ENCODE results near the gene PRKN.
A peak's percentile ranks its signal among the peaks of the same experiment; 100 is the strongest.

The PRKN gene

DNA sequence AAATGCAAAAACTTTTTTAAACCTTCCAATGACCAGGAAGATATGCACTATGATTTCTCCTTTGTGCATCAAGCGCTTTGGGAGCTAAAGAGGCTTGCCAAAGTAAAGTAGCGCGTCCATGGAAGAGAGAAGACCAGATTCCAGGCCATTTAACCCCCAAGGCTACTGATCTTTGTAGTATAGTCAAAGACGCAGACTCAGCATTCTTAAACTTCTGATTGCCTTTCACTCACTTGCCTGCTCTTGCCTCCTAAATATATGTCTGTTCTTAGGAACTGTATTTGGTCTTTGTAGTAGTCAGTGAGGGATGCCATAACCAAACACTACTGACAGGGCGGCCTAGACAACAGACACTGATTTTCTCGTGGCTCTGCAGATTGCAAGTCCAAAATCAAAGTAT is 426.4 kb downstream of the PRKN start:
- Histone ChIP-seq H3K4ac (ENCODE audit: low read depth in 1 of 2, low read length in 2 of 2) (no peak overlapping the region), H3K4me3 (ENCODE audit: insufficient read depth in 1 of 2, low read depth in 1 of 2, low read length in 2 of 2) (no peak overlapping the region), H4K8ac (ENCODE audit: low read length) (no peak overlapping the region), H2AFZ (ENCODE audit: low read depth, low read length) (no peak overlapping the region), H3K4me2 (ENCODE audit: low read length, poor library complexity, severe bottlenecking) (no peak overlapping the region), H3K18ac (ENCODE audit: low read depth in 1 of 2, low read length in 2 of 2) (no peak overlapping the region), H2BK15ac (ENCODE audit: low read depth, poor library complexity, severe bottlenecking) (no peak overlapping the region), H3K27ac (ENCODE audit: low read length, poor library complexity, severe bottlenecking) (no peak overlapping the region), H3K9ac (ENCODE audit: low read length) (no peak overlapping the region), H3K27me3 (ENCODE audit: control insufficient read depth in 1 of 2, insufficient read depth in 1 of 2, low read length in 2 of 2) (no peaks in the 10 kb centered on the region), H3K36me3 (ENCODE audit: control insufficient read depth in 1 of 2, insufficient read depth in 2 of 2, low read depth in 1 of 2, low read length in 2 of 2) (no peaks in the 10 kb centered on the region), H3K14ac (ENCODE audit: low read length in 2 of 2) (no peak overlapping the region), H2BK120ac (ENCODE audit: low read depth, low read length) (no peak overlapping the region), H2BK12ac (ENCODE audit: low read length in 2 of 2) (no peak overlapping the region), H3K79me1 (replicated peaks; ENCODE audit: low read length, poor library complexity, severe bottlenecking) (no peaks in the 10 kb centered on the region), H3K4me1 (ENCODE audit: control insufficient read depth, insufficient read depth, low read depth, low read length) (no peaks in the 10 kb centered on the region), H4K91ac (ENCODE audit: low read length) (no peak overlapping the region), H3K9me3 (ENCODE audit: control insufficient read depth, low read length) (no peaks in the 10 kb centered on the region), H3K23ac (ENCODE audit: low read length in 2 of 2) (no peak overlapping the region), H2AK5ac (ENCODE audit: low read length, severe bottlenecking) (no peak overlapping the region), H2BK5ac (ENCODE audit: low read depth, low read length, poor library complexity, severe bottlenecking) (no peak overlapping the region)
- 80% methylated on average over 5 of the region's 6 CpGs for WGBS
- DNase-seq, result no peak

GRCh38 chr6:162294029-162294428 is 433.5 kb downstream of the PRKN start:
- no peak overlapping the region for H3K18ac ChIP-seq (ENCODE audit: low read depth in 1 of 2, low read length in 2 of 2)
- H3K27me3 ChIP-seq (ENCODE audit: control insufficient read depth in 1 of 2, insufficient read depth in 1 of 2, low read length in 2 of 2), result no peaks in the 10 kb centered on the region
- no peaks in the 10 kb centered on the region for H3K9me3 ChIP-seq (ENCODE audit: control insufficient read depth, low read length)
- no peak overlapping the region for H3K23ac ChIP-seq (ENCODE audit: low read length in 2 of 2)
- no peak overlapping the region for H3K4me3 ChIP-seq (ENCODE audit: insufficient read depth in 1 of 2, low read depth in 1 of 2, low read length in 2 of 2)
- H2BK15ac ChIP-seq (ENCODE audit: low read depth, poor library complexity, severe bottlenecking), result no peak overlapping the region
- no peaks in the 10 kb centered on the region for H3K4me1 ChIP-seq (ENCODE audit: control insufficient read depth, insufficient read depth, low read depth, low read length)
- no peaks in the 10 kb centered on the region for H3K36me3 ChIP-seq (ENCODE audit: control insufficient read depth in 1 of 2, insufficient read depth in 2 of 2, low read depth in 1 of 2, low read length in 2 of 2)
- 57% methylated on average over 1 of the region's 4 CpGs for WGBS
- no peak overlapping the region for H2BK120ac ChIP-seq (ENCODE audit: low read depth, low read length)
- no peak overlapping the region for H2BK12ac ChIP-seq (ENCODE audit: low read length in 2 of 2)
- DNase-seq, result no peak
- no peak overlapping the region for H4K91ac ChIP-seq (ENCODE audit: low read length)
- H3K27ac ChIP-seq (ENCODE audit: low read length, poor library complexity, severe bottlenecking), result no peak overlapping the region
- H2BK5ac ChIP-seq (ENCODE audit: low read depth, low read length, poor library complexity, severe bottlenecking), result no peak overlapping the region
- H3K79me1 ChIP-seq (replicated peaks; ENCODE audit: low read length, poor library complexity, severe bottlenecking), result no peaks in the 10 kb centered on the region
- no peak overlapping the region for H3K14ac ChIP-seq (ENCODE audit: low read length in 2 of 2)
- no peak overlapping the region for H2AK5ac ChIP-seq (ENCODE audit: low read length, severe bottlenecking)
- H4K8ac ChIP-seq (ENCODE audit: low read length), result no peak overlapping the region
- H3K4me2 ChIP-seq (ENCODE audit: low read length, poor library complexity, severe bottlenecking), result no peak overlapping the region
- no peak overlapping the region for H3K4ac ChIP-seq (ENCODE audit: low read depth in 1 of 2, low read length in 2 of 2)
- H3K9ac ChIP-seq (ENCODE audit: low read length), result no peak overlapping the region
- no peak overlapping the region for H2AFZ ChIP-seq (ENCODE audit: low read depth, low read length)

DNA sequence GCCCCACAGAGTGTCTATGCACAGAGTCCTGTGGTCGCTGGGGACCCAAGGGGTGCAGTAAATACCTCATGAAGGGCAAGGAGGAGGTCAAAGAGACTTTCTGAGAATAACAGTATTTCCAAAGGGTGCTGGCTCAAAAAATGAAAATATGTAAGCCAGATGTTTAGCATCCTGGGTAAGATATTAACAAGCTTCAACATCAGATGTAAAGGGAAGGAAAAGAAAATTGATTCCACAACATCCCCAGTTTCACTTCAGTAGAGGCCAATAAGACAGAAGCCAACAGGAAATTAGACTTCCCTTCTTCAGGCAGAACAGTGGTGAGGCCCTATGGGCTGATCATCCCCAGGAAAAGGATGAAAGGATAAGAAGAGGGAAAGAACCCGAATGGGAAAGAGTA is 434.7 kb downstream of the PRKN start:
- H3K9ac ChIP-seq (ENCODE audit: low read length), result no peak overlapping the region
- DNase-seq, result no peak
- no peak overlapping the region for H3K27ac ChIP-seq (ENCODE audit: low read length, poor library complexity, severe bottlenecking)
- no peaks in the 10 kb centered on the region for H3K9me3 ChIP-seq (ENCODE audit: control insufficient read depth, low read length)
- H4K91ac ChIP-seq (ENCODE audit: low read length), result no peak overlapping the region
- no peak overlapping the region for H4K8ac ChIP-seq (ENCODE audit: low read length)
- H2BK5ac ChIP-seq (ENCODE audit: low read depth, low read length, poor library complexity, severe bottlenecking), result no peak overlapping the region
- H3K18ac ChIP-seq (ENCODE audit: low read depth in 1 of 2, low read length in 2 of 2), result no peak overlapping the region
- H3K23ac ChIP-seq (ENCODE audit: low read length in 2 of 2), result no peak overlapping the region
- no peak overlapping the region for H3K14ac ChIP-seq (ENCODE audit: low read length in 2 of 2)
- no peak overlapping the region for H2BK15ac ChIP-seq (ENCODE audit: low read depth, poor library complexity, severe bottlenecking)
- no peak overlapping the region for H2BK120ac ChIP-seq (ENCODE audit: low read depth, low read length)
- H3K4ac ChIP-seq (ENCODE audit: low read depth in 1 of 2, low read length in 2 of 2), result no peak overlapping the region
- H3K4me2 ChIP-seq (ENCODE audit: low read length, poor library complexity, severe bottlenecking), result no peak overlapping the region
- no peak overlapping the region for H3K4me3 ChIP-seq (ENCODE audit: insufficient read depth in 1 of 2, low read depth in 1 of 2, low read length in 2 of 2)
- no peaks in the 10 kb centered on the region for H3K79me1 ChIP-seq (replicated peaks; ENCODE audit: low read length, poor library complexity, severe bottlenecking)
- H3K27me3 ChIP-seq (ENCODE audit: control insufficient read depth in 1 of 2, insufficient read depth in 1 of 2, low read length in 2 of 2), result no peaks in the 10 kb centered on the region
- H3K4me1 ChIP-seq (ENCODE audit: control insufficient read depth, insufficient read depth, low read depth, low read length), result no peaks in the 10 kb centered on the region
- 67% methylated on average over 1 of the region's 2 CpGs for WGBS
- H2AK5ac ChIP-seq (ENCODE audit: low read length, severe bottlenecking), result no peak overlapping the region
- H2BK12ac ChIP-seq (ENCODE audit: low read length in 2 of 2), result no peak overlapping the region
- no peak overlapping the region for H2AFZ ChIP-seq (ENCODE audit: low read depth, low read length)
- no peaks in the 10 kb centered on the region for H3K36me3 ChIP-seq (ENCODE audit: control insufficient read depth in 1 of 2, insufficient read depth in 2 of 2, low read depth in 1 of 2, low read length in 2 of 2)

- Histone ChIP-seq H3K4ac (ENCODE audit: low read depth in 1 of 2, low read length in 2 of 2) (no peak overlapping the region), H3K14ac (ENCODE audit: low read length in 2 of 2) (no peak overlapping the region), H2BK12ac (ENCODE audit: low read length in 2 of 2) (no peak overlapping the region), H2BK5ac (ENCODE audit: low read depth, low read length, poor library complexity, severe bottlenecking) (no peak overlapping the region), H4K91ac (ENCODE audit: low read length) (no peak overlapping the region), H4K8ac (ENCODE audit: low read length) (no peak overlapping the region), H2AFZ (ENCODE audit: low read depth, low read length) (no peak overlapping the region), H2BK120ac (ENCODE audit: low read depth, low read length) (no peak overlapping the region), H3K4me2 (ENCODE audit: low read length, poor library complexity, severe bottlenecking) (no peak overlapping the region), H3K4me3 (ENCODE audit: insufficient read depth in 1 of 2, low read depth in 1 of 2, low read length in 2 of 2) (peak overlapping the region in 1 of 2 experiments; percentile 19), H3K9ac (ENCODE audit: low read length) (peak overlapping the region; percentile 4), H3K23ac (ENCODE audit: low read length in 2 of 2) (no peak overlapping the region), H3K9me3 (ENCODE audit: control insufficient read depth, low read length) (no peaks in the 10 kb centered on the region), H2BK15ac (ENCODE audit: low read depth, poor library complexity, severe bottlenecking) (no peak overlapping the region), H3K27ac (ENCODE audit: low read length, poor library complexity, severe bottlenecking) (no peak overlapping the region), H3K36me3 (ENCODE audit: control insufficient read depth in 1 of 2, insufficient read depth in 2 of 2, low read depth in 1 of 2, low read length in 2 of 2) (no peaks in the 10 kb centered on the region), H3K18ac (ENCODE audit: low read depth in 1 of 2, low read length in 2 of 2) (no peak overlapping the region), H3K79me1 (replicated peaks; ENCODE audit: low read length, poor library complexity, severe bottlenecking) (no peaks in the 10 kb centered on the region), H2AK5ac (ENCODE audit: low read length, severe bottlenecking) (no peak overlapping the region), H3K4me1 (ENCODE audit: control insufficient read depth, insufficient read depth, low read depth, low read length) (no peaks in the 10 kb centered on the region), H3K27me3 (ENCODE audit: control insufficient read depth in 1 of 2, insufficient read depth in 1 of 2, low read length in 2 of 2) (no peaks in the 10 kb centered on the region)
- WGBS, result 90% methylated on average over 6 of the region's 6 CpGs
- DNase-seq, result no peak
These were observed 436.6 kb downstream of the PRKN start for GRCh38 chr6:162290846-162291465.
